HFFc6 (cell line): Measurements from ENCODE around the gene SF3A1. TPM values are rescaled to one million over a fixed set of nuclear protein-coding genes. Genes with fewer than 3 reads are reported as not detected.

Experiments used
- DNase-seq: peaks from one replicate; pipeline ENCODE4 v3.0.0-alpha.2; 2018
- H3K27ac Mint-ChIP-seq: 2 replicates; pipeline ENCODE4 v1.8.0; 2020; ENCODE audit warnings: mild to moderate bottlenecking, mixed read lengths
- H3K27me3 Mint-ChIP-seq: 2 replicates; pipeline ENCODE4 v1.8.0; 2021; ENCODE audit warnings: mild to moderate bottlenecking, moderate library complexity, mixed read lengths; ENCODE audit not compliant: insufficient read depth
- H3K36me3 Mint-ChIP-seq: 2 replicates; pipeline ENCODE4 v1.8.0; 2021; ENCODE audit warnings: low read depth, mixed read lengths
- H3K4me1 Mint-ChIP-seq: 2 replicates; pipeline ENCODE4 v1.8.0; 2020; ENCODE audit warnings: low read depth, mixed read lengths
- H3K4me3 Mint-ChIP-seq: 2 replicates; pipeline ENCODE4 v1.8.0; 2020; ENCODE audit warnings: mild to moderate bottlenecking, moderate library complexity, mixed read lengths
- H3K9me3 Mint-ChIP-seq: 2 replicates; pipeline ENCODE4 v1.8.0; 2020; ENCODE audit warnings: mild to moderate bottlenecking, mixed read lengths
- total RNA-seq, 6 experiments: library from RNA; stranded (reverse); fragmentation: NEBNext Ultra II Directional; extraction: Animal tissue kit (Norgen Biotek cat#: 25700); gene quantifications; 2 replicates in 1 of 6; 3 replicates in 5 of 6; pipeline ENCODE4 v1.2.3, GENCODE V29; 2021
- TF ChIP-seq, protein P1 (sequence below): fragments of 200-600 bp; sonication (generic); IDR thresholded peaks from 2 replicates; pipeline ENCODE4 v1.5.0; 2021; ENCODE audit warnings: antibody characterized with exemption, mild to moderate bottlenecking

The SF3A1 gene
- total RNA-seq, 6 experiments from 2014 or later, result 166 to 197 (median 181) TPM

DNA sequence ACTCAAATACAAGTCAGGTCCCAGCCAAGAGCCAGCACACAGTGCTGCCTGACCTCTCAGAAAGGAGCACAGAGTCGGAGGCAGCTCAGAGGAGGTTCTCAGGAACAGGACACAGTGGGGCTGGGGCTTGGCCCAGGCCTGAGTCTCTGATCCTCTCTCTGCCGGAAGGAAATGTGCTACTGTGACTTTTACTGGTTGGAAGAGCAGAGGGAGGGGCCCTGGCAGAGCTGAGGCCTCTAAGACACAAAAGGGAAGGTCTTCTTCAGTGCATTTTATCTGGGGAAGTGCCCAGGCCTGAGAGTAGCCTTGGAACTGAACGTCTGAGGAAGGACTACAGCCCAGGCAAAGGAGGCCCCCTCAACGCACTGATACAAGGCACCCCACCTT lies 51.2 kb downstream of the SF3A1 start:
- no peaks in the 10 kb centered on the region for H3K9me3 Mint-ChIP-seq
- no peak for DNase-seq
- H3K27me3 Mint-ChIP-seq, result peaks cover 1% of the 10 kb centered on the region; the same call in 1 of the 2 replicates
- no peaks in the 10 kb centered on the region; the same call in 1 of the 2 replicates for H3K36me3 Mint-ChIP-seq
- peak overlapping the region; percentile 7 for H3K27ac Mint-ChIP-seq
- TF ChIP-seq, protein P1, sequence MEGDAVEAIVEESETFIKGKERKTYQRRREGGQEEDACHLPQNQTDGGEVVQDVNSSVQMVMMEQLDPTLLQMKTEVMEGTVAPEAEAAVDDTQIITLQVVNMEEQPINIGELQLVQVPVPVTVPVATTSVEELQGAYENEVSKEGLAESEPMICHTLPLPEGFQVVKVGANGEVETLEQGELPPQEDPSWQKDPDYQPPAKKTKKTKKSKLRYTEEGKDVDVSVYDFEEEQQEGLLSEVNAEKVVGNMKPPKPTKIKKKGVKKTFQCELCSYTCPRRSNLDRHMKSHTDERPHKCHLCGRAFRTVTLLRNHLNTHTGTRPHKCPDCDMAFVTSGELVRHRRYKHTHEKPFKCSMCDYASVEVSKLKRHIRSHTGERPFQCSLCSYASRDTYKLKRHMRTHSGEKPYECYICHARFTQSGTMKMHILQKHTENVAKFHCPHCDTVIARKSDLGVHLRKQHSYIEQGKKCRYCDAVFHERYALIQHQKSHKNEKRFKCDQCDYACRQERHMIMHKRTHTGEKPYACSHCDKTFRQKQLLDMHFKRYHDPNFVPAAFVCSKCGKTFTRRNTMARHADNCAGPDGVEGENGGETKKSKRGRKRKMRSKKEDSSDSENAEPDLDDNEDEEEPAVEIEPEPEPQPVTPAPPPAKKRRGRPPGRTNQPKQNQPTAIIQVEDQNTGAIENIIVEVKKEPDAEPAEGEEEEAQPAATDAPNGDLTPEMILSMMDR, result no peak
- H3K4me1 Mint-ChIP-seq, result peaks cover 70% of the 10 kb centered on the region
- H3K4me3 Mint-ChIP-seq, result no peak overlapping the region

DNA sequence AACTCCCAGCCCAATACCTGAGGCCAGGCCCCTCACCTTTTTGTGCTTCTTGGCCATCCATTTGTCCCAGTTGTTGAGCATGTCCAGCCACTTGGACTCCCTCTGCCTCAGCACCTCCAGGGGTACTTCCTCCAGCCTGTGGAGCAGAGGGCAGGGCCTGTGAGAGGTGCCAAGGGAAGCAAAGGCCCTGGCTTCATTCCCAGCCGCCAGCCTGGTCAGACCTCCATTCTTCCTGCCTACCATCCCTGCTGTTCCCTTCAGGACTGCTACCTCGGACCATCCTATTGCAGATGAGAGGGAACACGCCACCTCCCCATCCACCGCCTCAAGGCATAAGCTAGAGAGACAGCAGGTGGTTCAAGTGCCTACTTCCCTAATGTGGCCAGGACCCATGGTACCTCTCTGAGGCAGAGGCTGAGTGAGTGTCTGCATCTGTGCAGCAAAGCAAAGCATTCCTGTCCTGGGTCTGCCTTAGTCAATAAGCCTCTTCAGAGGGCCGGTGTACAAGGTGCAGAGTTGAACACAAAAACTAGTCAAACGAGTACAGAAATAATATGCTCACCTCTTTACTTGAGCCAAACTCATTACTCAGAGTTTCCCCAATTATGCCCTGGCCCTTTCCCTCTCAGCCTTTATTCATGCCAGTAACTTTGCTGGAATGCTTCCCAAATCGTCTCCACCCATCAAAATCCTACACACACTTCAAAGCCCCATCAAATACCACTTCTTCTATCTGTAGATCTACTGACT lies 52.0 kb downstream of the SF3A1 start:
- Mint-ChIP-seq H3K4me1 (peaks cover 63% of the 10 kb centered on the region), H3K9me3 (no peaks in the 10 kb centered on the region), H3K4me3 (no peak overlapping the region), H3K27me3 (peaks cover 1% of the 10 kb centered on the region; the same call in 1 of the 2 replicates), H3K27ac (peak overlapping the region; percentile 7; the same call in 1 of the 2 replicates), H3K36me3 (no peaks in the 10 kb centered on the region; the same call in 1 of the 2 replicates)
- TF ChIP-seq, protein P1, result no peak
- no peak for DNase-seq

GRCh38 chr22:30302810-30303138 lies 53.9 kb downstream of the SF3A1 start:
- Mint-ChIP-seq H3K4me3 (no peak overlapping the region), H3K9me3 (no peaks in the 10 kb centered on the region), H3K4me1 (peaks cover 51% of the 10 kb centered on the region), H3K36me3 (no peaks in the 10 kb centered on the region; the same call in 1 of the 2 replicates), H3K27me3 (peaks cover 1% of the 10 kb centered on the region; the same call in 1 of the 2 replicates), H3K27ac (peak overlapping the region; percentile 69)
- TF ChIP-seq, protein P1, result no peak
- DNase-seq, result no peak

DNA sequence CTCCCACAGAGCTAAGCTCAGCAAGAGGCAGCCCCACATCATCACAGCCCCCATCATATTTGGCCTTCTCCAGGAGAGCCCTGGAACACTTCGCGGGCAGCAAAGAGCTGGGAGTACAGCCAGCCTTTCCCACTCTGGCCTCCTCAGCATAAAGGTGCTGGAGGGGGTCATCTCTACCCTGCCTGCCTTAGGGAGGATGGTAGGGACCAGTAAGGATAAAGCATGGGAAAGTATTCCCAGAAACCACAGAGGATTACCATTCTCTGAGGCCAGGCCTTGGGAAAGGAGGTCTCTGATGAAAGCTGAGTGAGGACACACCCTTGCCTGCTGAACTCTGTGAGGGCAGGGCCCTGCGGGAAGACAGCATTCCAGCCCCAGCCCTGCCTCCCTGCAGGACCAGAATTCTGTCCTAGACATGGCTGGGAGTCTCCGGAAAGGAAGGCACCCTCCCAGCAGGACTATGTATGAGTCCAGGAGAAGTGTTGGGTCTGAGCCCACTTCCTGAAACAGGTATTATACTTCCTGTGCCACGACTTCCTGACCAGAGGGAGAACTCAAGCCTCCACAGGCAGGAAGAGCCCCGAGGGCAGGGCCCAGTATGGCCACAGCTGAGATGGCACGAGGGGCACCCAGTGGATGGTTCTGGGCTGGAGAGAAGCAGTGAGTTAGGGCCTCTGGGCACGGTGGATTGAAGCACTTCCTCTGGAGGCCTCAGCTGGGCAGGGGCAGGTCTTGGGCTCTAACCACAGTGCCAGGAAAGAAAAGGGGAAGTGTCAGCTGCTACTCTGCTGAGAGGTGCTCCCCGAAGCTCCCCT lies 54.5 kb downstream of the SF3A1 start:
- no peaks in the 10 kb centered on the region; the same call in 1 of the 2 replicates for H3K36me3 Mint-ChIP-seq
- H3K9me3 Mint-ChIP-seq, result no peaks in the 10 kb centered on the region
- no peak overlapping the region for H3K4me3 Mint-ChIP-seq
- peak; percentile 39 for DNase-seq
- TF ChIP-seq, protein P1, result no peak
- H3K27me3 Mint-ChIP-seq, result peaks cover 1% of the 10 kb centered on the region; the same call in 1 of the 2 replicates
- H3K4me1 Mint-ChIP-seq, result peaks cover 46% of the 10 kb centered on the region
- H3K27ac Mint-ChIP-seq, result peak overlapping the region; percentile 69

DNA sequence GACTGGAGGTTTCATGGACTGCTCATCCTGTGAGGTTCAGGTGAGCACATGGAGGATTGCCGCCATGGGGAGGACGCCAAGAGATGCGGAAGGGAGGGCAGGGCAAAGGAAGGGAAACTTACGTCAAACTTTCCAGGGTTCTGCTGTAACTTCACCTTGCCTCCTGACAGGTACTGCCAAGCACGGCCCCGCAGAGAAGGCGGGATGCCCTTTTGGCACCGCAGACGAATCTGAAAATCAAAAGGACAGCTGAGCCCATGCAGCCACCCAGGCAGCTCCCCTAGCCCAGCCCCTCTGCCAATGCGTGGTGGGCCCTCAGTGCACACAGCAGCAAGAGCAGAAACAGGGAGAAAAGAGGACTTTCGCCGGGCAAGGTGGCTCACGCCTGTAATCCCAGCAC lies 57.4 kb downstream of the SF3A1 start:
- Mint-ChIP-seq H3K36me3 (peaks cover 4% of the 10 kb centered on the region; the same call in 1 of the 2 replicates), H3K4me3 (no peak overlapping the region), H3K4me1 (peaks cover 18% of the 10 kb centered on the region), H3K27ac (no peak overlapping the region), H3K27me3 (peaks cover 4% of the 10 kb centered on the region; the same call in 1 of the 2 replicates), H3K9me3 (no peaks in the 10 kb centered on the region)
- TF ChIP-seq, protein P1, result no peak
- DNase-seq, result no peak
